ENCODE measurements around the gene CTNNA2.

The CTNNA2 gene

DNA sequence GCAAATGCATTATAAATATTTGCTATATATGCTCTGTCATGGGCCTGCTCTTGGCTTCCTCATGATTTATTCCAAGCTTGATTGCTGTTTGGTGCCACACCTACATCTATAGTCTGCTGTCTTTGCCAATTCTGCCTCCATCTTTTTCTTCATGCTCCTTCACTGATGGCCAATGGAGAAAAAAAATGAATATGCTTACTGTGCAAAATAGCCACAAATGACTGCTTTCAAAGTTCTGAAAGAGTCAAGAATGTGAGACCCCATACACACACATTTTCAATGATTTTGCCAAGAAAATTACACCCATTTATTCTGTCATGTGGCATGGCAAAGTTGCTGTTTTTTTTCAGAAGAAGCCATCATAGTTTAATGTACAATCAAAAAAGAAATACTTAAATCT, 1097.3 kb downstream of the CTNNA2 start:
- no peak overlapping the region for H3K4me3 ChIP-seq (ENCODE audit: low read depth, low read length)
- TF ChIP-seq, protein P1, sequence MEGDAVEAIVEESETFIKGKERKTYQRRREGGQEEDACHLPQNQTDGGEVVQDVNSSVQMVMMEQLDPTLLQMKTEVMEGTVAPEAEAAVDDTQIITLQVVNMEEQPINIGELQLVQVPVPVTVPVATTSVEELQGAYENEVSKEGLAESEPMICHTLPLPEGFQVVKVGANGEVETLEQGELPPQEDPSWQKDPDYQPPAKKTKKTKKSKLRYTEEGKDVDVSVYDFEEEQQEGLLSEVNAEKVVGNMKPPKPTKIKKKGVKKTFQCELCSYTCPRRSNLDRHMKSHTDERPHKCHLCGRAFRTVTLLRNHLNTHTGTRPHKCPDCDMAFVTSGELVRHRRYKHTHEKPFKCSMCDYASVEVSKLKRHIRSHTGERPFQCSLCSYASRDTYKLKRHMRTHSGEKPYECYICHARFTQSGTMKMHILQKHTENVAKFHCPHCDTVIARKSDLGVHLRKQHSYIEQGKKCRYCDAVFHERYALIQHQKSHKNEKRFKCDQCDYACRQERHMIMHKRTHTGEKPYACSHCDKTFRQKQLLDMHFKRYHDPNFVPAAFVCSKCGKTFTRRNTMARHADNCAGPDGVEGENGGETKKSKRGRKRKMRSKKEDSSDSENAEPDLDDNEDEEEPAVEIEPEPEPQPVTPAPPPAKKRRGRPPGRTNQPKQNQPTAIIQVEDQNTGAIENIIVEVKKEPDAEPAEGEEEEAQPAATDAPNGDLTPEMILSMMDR (IDR thresholded peaks at IDR 0.05; ENCODE audit: borderline replicate concordance, insufficient read depth, low read depth, low read length): no peak

DNA sequence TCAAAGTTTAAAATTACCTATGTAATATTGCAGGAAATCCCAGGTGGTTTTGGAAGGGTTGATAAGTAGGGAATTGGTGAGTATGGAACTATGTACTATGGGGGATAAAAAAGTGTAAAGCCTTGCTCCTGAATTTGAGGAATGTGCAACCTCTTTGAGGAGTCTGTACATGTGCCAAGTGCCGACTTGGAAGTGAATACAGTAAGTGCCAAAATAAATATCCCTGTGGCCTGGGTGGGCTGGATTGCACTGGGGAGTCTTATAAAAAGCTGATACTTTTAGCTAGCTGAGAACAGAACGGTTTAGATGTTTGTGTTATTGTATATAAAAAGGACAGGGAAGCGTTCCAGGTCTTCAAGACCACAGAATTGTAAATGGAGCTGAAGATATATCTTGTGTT, 1108.8 kb downstream of the CTNNA2 start:
- TF ChIP-seq, protein P1 (IDR thresholded peaks at IDR 0.05; ENCODE audit: borderline replicate concordance, insufficient read depth, low read depth, low read length): no peak

DNA sequence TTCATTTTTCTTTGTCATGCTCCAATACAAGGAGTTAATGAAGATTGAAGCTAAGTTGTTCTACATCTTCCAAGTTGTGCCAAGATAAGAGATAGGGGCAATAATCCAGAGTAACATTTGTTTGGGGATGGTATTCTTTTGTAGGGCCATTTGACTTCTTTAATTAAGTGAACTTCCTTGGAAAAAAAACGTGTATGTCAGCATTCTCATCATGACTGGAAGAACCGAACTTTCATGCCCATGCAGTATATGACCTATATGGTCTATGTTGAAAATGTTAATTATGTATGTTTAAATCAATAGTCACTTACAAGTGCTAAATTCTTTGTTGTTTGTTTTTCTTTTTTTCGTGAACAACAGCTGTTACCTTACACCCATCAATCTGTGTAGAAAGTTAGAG, 1111.2 kb downstream of the CTNNA2 start:
- no peak overlapping the region for H3K4me3 ChIP-seq (ENCODE audit: low read depth, low read length)
- TF ChIP-seq, protein P1 (IDR thresholded peaks at IDR 0.05; ENCODE audit: borderline replicate concordance, insufficient read depth, low read depth, low read length): no peak

More for the DNA sequence above, 1108.8 kb downstream of the CTNNA2 start:
- no peak overlapping the region for H3K4me3 ChIP-seq (ENCODE audit: low read depth, low read length)

DNA sequence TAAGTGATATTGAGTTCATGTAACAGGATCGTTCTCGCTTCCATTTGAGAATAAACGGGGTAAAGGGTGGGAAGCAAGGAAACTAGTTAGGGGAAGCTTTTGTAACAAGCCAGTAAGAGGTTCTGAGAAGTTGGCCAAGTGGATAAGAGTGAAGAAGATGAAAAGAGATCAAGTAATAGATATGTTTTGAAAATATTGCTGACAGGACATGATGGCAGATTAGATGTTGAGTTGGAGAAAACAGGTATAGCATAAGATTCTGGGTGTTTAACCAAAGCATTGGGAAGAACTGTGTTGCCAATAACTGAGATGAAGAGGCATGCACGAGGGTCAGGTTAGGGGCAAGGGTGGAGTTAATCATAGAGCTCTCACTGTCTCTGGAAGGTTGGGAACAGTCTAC, 1121.7 kb downstream of the CTNNA2 start:
- H3K4me3 ChIP-seq (ENCODE audit: low read depth, low read length): no peak overlapping the region
- TF ChIP-seq, protein P1 (IDR thresholded peaks at IDR 0.05; ENCODE audit: borderline replicate concordance, insufficient read depth, low read depth, low read length): no peak

DNA sequence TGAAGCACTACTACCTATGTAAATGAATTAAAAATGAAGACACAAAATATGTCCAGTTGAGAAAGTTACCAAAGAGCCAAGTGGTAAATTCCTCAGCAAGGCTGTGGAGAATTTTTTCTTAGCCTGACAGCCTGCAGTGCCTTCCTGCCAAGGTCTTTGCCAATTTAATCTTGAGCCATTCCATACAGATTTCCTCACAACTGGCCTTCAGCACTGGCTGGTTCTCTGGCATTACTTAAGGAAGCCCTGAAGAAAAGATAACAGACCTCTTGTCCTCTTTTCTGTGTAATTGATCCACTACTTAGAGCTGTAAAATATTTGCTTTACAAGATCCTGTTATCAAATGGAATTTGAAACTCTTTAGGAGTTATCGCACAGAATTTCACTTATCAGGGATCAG, 1125.9 kb downstream of the CTNNA2 start:
- H3K4me3 ChIP-seq (ENCODE audit: low read depth, low read length): no peak overlapping the region
- TF ChIP-seq, protein P1 (IDR thresholded peaks at IDR 0.05; ENCODE audit: borderline replicate concordance, insufficient read depth, low read depth, low read length): no peak

DNA sequence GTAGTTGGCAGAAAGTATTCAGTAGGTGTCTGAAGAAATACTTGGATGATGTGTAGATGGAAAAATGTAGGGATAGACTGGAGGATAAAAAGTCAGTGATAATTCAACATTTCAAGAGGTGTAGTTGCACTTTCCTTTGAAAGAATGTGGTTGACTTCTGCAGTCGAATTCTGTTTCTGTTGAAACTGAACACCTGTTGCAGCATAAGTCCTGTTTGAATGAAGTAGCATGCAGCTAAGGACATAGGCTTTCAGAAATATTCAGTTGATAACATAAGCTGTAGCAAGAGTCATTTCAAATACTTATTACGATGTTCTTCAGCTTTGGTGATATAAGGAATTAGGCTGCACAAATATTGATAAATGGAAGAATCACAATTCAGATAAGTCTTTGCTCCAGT, 1129.6 kb downstream of the CTNNA2 start:
- TF ChIP-seq, protein P1 (IDR thresholded peaks at IDR 0.05; ENCODE audit: borderline replicate concordance, insufficient read depth, low read depth, low read length): no peak
- no peak overlapping the region for H3K4me3 ChIP-seq (ENCODE audit: low read depth, low read length)

DNA sequence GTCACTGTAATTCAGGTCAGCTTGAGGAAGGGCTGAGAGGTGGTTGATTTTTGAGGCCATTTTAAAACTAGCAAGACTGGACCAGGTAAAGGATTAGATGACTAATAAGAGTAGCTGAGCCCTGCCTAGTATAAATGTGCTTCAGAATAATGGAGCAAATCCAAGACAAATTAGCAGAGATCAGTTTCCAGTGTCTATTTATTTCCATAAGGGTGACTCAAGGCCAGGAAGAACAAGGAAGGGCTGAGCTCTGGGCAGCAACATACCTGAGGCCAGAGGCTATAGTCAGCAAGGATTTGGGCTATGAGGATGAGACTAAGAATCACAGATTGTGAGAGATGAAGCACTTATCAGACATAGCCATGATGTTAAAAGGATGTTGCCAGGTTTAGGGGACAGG, 1130.7 kb downstream of the CTNNA2 start:
- TF ChIP-seq, protein P1 (IDR thresholded peaks at IDR 0.05; ENCODE audit: borderline replicate concordance, insufficient read depth, low read depth, low read length): no peak
- H3K4me3 ChIP-seq (ENCODE audit: low read depth, low read length): no peak overlapping the region
